Karpas-422 (cell line): Measurements from ENCODE around the gene RSPH10B2. TPM values are rescaled to one million over a fixed set of nuclear protein-coding genes. Genes with fewer than 3 reads are reported as not detected.
"Not testable (repeated sequence)": the region's sequence is repeated elsewhere in the genome, so short reads cannot be mapped to it uniquely, and the experiment has no call there.

Experiments used
- DNase-seq: peaks from one replicate; pipeline ENCODE4 v3.0.0-alpha.2; 2015
- H2AFZ ChIP-seq: fragments of 200-600 bp; sonication (generic); 2 replicates; pipeline ENCODE4 v1.6.1; 2014; ENCODE audit warnings: antibody characterized with exemption, low read length, mixed read lengths
- H3K27ac ChIP-seq: fragments of 200-600 bp; sonication (generic); 2 replicates; pipeline ENCODE4 v1.5.1; 2014; ENCODE audit warnings: mild to moderate bottlenecking, low read length, moderate library complexity
- H3K27me3 ChIP-seq: fragments of 200-600 bp; sonication (generic); 2 replicates; pipeline ENCODE4 v1.6.1; 2014; ENCODE audit warnings: low read length, mixed read lengths
- H3K36me3 ChIP-seq: fragments of 200-600 bp; sonication (generic); 2 replicates; pipeline ENCODE4 v1.6.1; 2014; ENCODE audit warnings: low read length, mixed read lengths; ENCODE audit not compliant: insufficient read depth
- H3K4me1 ChIP-seq: fragments of 200-600 bp; sonication (generic); 2 replicates; pipeline ENCODE4 v1.6.1; 2014; ENCODE audit warnings: mild to moderate bottlenecking, low read length, mixed read lengths
- H3K4me2 ChIP-seq: fragments of 200-600 bp; sonication (generic); 2 replicates; pipeline ENCODE4 v1.6.1; 2014; ENCODE audit warnings: low read length, low read depth, mild to moderate bottlenecking; ENCODE audit not compliant: poor library complexity, severe bottlenecking
- H3K4me3 ChIP-seq: fragments of 200-600 bp; sonication (generic); 2 replicates; pipeline ENCODE4 v1.5.1; 2014; ENCODE audit warnings: mild to moderate bottlenecking, antibody characterized with exemption, low read length, mixed read lengths
- H3K79me2 ChIP-seq: fragments of 200-600 bp; sonication (generic); 2 replicates; pipeline ENCODE4 v1.6.1; 2014; ENCODE audit warnings: mild to moderate bottlenecking, low read length, mixed read lengths
- H3K9ac ChIP-seq: fragments of 200-600 bp; sonication (generic); 2 replicates; pipeline ENCODE4 v1.6.0; 2014; ENCODE audit warnings: low read length
- H3K9me2 ChIP-seq: fragments of 200-600 bp; sonication (generic), shearing (Covaris generic); replicated peaks from 2 replicates; pipeline ENCODE4 v1.6.0; 2014; ENCODE audit warnings: mild to moderate bottlenecking, low read length, moderate library complexity; ENCODE audit not compliant: insufficient read depth
- H3K9me3 ChIP-seq: fragments of 300-700, 200-600 bp; sonication (generic); 2 replicates; pipeline ENCODE4 v1.6.1; 2014; ENCODE audit warnings: low read length, mixed read lengths
- H4K20me1 ChIP-seq: fragments of 200-600 bp; sonication (generic); 2 replicates; pipeline ENCODE4 v1.6.1; 2014; ENCODE audit warnings: mild to moderate bottlenecking, antibody characterized with exemption, low read length, low read depth; ENCODE audit not compliant: insufficient read depth
- total RNA-seq: library from RNA; depleted of rRNA; stranded (reverse); fragments of >200 nt; shearing (Covaris generic); gene quantifications from 2 replicates; pipeline ENCODE4 v1.2.3, GENCODE V29; 2014; ENCODE audit warnings: low replicate concordance

RSPH10B2 gene
- total RNA-seq, 1 experiment from 2014 or later, result not detected

DNA sequence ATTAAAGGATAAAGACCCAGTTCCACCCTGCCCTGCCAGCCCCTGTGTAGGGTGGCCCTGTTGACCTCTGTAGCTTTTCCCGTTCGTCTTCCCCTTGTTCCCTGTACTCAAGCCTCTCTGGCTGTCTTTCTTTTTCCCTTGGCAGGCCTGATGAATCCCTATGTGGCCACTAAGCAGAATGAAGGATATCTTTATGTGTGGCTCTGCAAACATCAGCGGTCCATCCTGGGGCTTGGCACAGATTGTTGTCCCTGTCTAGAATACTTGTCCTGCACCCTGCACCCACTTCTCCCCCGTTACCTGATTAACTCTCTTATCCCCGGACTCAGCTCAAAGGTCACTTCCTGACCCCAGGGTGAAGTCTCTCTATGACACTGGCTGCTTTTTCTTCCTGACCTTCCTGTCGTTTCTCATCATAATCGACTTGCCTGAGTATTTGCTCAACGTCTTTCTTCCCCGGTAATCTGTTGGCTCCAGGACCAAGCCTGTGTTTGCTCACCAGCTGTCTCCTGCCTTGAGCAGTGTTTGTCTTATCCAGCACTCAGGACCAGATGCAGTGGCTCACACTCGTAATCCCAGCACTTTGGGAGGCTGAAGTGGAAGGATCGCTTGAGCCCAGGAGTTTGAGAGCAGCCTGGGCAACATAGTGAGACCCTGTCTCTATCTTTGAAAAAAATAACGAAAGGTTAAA, 9.3 kb upstream of the RSPH10B2 start:
- not testable (repeated sequence) for DNase-seq, H3K9me3 ChIP-seq, H3K9ac ChIP-seq, H3K27me3 ChIP-seq, H4K20me1 ChIP-seq, H3K9me2 ChIP-seq, H3K36me3 ChIP-seq, H3K27ac ChIP-seq, H3K4me1 ChIP-seq, H3K4me3 ChIP-seq, H2AFZ ChIP-seq, H3K79me2 ChIP-seq, H3K4me2 ChIP-seq

DNA sequence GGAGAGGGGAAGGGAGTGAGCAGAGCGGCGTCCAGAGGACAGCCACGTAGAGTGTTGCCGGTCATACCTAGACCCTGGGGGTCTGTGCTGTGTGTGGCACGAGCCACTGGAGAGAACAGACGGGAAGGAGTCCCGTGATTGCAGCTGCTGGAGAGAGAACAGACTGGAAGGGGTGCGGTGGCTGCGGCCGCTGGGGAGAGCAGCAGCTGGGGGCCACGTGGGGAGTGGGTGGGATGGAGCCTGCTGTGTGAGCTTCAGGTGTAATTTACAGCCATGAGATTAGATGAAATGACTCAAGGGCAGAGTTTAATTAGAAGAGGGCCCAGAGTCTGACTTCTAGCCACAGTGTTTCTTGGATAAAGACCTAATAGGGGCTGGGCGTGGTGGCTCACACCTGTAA, 4.6 kb upstream of the RSPH10B2 start:
- not testable (repeated sequence) for H3K9ac ChIP-seq, DNase-seq, H4K20me1 ChIP-seq, H3K79me2 ChIP-seq, H3K4me3 ChIP-seq, H3K27ac ChIP-seq, H3K9me3 ChIP-seq, H3K9me2 ChIP-seq, H3K4me1 ChIP-seq, H2AFZ ChIP-seq, H3K27me3 ChIP-seq, H3K4me2 ChIP-seq, H3K36me3 ChIP-seq

DNA sequence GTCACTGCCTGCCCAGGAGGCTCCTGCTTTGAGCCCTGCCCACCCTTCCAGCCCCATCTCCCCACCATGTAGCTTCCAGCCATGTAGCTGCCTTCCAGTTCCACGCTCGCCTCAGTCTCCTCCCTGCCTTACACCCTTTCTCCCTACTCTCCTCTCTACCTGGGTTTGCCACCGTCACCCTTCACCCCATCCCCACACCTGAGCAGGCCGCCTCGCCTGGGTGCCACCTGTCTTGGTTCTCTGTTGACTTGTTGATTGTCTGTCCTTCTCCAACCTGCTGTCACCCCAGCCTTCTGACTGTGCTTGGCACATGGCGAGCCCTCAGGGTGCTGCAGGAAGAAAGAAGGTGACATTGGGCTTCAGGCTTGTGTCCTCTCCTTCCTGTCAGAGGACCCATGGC, 3.7 kb upstream of the RSPH10B2 start:
- not testable (repeated sequence) for DNase-seq, H3K36me3 ChIP-seq, H3K9ac ChIP-seq, H4K20me1 ChIP-seq, H3K79me2 ChIP-seq, H3K4me2 ChIP-seq, H3K9me2 ChIP-seq, H3K4me1 ChIP-seq, H3K4me3 ChIP-seq, H3K27me3 ChIP-seq, H3K9me3 ChIP-seq, H2AFZ ChIP-seq, H3K27ac ChIP-seq

DNA sequence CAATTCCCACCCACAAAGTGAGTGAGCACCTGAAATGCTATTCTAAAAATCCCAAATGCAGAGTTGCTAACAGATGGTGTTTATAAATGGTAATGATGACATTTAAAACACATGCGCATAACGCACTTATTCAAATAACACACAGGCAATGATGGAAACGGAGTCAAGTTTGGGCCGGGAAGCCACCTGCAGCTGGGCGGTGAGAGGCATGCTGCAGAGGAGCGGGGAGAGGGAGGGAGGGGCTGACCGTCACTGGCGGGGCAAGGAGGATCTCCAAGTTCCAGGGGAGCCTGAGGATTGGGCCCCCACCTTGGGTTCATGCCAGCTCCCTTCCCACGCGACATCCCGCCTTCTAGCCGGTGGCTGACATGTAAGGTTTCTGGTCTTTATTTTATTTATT, 7.3 kb downstream of the RSPH10B2 start:
- not testable (repeated sequence) for DNase-seq, H3K36me3 ChIP-seq, H3K27me3 ChIP-seq, H3K27ac ChIP-seq, H3K9me2 ChIP-seq, H3K4me3 ChIP-seq, H3K79me2 ChIP-seq, H3K9ac ChIP-seq, H3K9me3 ChIP-seq, H3K4me1 ChIP-seq, H3K4me2 ChIP-seq, H4K20me1 ChIP-seq, H2AFZ ChIP-seq

DNA sequence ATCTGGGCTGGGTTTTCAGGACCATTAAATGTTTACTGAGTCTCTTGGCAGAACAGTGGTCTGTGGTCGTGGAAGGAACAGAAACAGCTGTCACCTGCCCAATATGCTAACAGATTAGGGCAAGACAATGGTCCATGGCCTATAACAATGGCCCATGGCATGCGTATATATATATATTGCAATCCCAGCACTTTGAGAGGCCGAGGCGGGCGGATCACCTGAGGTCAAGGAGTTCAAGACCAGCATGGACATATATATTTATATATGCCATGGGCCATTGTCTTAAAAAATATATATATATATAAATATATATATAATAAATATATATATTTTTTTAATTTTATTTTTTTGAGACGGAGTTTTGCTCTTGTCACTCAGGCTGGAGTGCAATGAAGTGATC, 27.7 kb downstream of the RSPH10B2 start:
- not testable (repeated sequence) for H4K20me1 ChIP-seq, H3K36me3 ChIP-seq, H3K4me2 ChIP-seq

DNA sequence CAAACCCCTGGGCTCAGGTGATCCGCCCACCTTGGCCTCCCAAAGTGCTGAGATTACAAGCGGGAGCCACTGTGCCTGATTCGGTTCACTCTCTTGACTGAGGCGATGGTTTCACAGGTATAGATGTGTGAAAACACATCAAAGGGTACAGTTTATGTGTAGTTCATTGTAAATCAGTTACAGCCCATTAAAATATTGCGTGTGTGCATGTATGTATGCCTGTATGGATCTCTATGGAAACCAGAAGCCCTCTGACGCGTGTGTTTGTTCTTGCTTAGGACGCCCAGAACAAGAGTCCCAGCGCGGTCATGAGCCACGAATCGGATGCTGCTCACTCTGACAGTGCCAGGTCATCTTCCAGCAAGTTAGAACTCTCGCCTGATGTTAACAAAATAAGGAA, 35.5 kb downstream of the RSPH10B2 start:
- H3K36me3 ChIP-seq, H3K4me1 ChIP-seq, H3K27ac ChIP-seq, H3K4me2 ChIP-seq, H4K20me1 ChIP-seq, H2AFZ ChIP-seq, H3K27me3 ChIP-seq, H3K4me3 ChIP-seq, DNase-seq, H3K79me2 ChIP-seq, H3K9ac ChIP-seq, H3K9me3 ChIP-seq, H3K9me2 ChIP-seq: not testable (repeated sequence)

More for the DNA sequence above, 27.7 kb downstream of the RSPH10B2 start:
- H3K4me1 ChIP-seq, H3K9ac ChIP-seq, H3K9me3 ChIP-seq, H3K4me3 ChIP-seq, H3K79me2 ChIP-seq, H2AFZ ChIP-seq, H3K27ac ChIP-seq, DNase-seq, H3K27me3 ChIP-seq, H3K9me2 ChIP-seq: not testable (repeated sequence)

DNA sequence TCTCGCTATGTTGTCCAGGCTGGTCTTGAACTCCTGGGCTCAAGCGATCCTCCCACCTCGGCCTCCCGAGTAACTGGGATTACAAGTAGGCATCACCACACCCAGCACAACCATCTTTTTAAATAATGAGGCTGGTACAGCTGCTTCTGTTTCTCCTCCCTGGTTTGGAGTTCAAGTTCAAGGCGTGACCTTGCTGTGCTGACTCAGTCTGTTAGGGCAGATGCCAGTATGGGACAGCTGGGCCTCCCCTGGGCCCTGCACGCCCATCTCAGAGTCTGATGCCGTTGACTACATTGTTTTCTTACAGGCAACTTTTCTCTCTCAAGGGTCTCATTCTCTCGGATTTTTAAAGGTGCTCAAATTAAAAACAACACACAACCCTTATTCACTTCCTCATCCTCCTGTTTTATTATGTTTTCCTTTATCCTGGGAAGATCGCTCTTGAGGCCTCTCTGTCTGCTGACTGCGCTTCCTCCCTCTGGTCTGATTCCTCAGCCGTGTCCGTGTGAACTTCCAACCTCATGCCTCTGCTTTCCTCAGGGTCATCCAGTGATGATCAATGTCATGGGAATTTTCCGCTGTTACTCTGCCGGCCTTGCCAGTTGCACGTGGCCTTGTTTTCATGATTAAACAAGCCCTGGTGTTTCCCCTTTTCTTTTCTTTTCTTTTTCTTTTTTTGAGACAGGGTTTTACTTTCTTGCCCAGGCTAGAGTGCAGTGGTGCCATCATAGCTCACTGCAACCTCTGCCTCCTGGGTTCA, 38.4 kb downstream of the RSPH10B2 start:
- H3K79me2 ChIP-seq, H3K9ac ChIP-seq, H3K9me3 ChIP-seq, H3K9me2 ChIP-seq, DNase-seq, H3K36me3 ChIP-seq, H3K4me2 ChIP-seq, H3K4me1 ChIP-seq, H3K27ac ChIP-seq, H4K20me1 ChIP-seq, H3K4me3 ChIP-seq, H2AFZ ChIP-seq, H3K27me3 ChIP-seq: not testable (repeated sequence)

DNA sequence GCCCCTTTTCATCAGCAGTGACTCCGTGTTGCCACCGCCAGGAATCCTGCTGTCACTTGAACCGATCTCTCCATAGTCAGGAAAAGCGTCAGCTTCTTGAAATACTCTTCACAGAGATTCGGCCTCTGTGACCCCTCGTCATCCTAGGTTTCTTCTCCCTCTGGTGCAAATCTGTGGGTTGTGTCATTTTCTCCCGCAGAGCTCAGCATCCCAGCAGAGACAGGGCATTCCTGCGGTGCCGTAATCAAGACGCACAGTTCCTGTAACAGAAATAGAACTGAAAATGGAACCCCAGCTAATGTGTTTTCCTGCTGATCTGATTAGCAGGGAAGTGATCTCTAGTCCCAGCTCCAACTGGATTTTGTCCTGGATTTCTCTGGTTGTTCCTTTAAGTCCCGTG, 40.4 kb downstream of the RSPH10B2 start:
- H3K4me1 ChIP-seq, result not testable (repeated sequence)

More for the DNA sequence above, 40.4 kb downstream of the RSPH10B2 start:
- H3K9me3 ChIP-seq, H3K9ac ChIP-seq, H3K9me2 ChIP-seq, H3K27ac ChIP-seq, H4K20me1 ChIP-seq, H3K4me3 ChIP-seq, H3K79me2 ChIP-seq, H2AFZ ChIP-seq, H3K27me3 ChIP-seq, H3K4me2 ChIP-seq, H3K36me3 ChIP-seq, DNase-seq: not testable (repeated sequence)
